HepG2 (cell line): Measurements from ENCODE around the gene MADD. TPM values are rescaled to one million over a fixed set of nuclear protein-coding genes. Genes with fewer than 3 reads are reported as not detected.
A peak's percentile ranks its signal among the peaks of the same experiment; 100 is the strongest.

Source experiments
- ATAC-seq: fragments of 200-7000 bp; cut with Tn5 transposase; 3 replicates; pipeline ENCODE4 v1.9.1; 2020; ENCODE audit warnings: mild to moderate bottlenecking, moderate library complexity
- BruUV-seq: library from RNA; stranded (reverse); fragments of 400-500 nt; replicated peaks from 2 replicates; lab custom pipeline; 2021; lab: Mats Ljungman, UMichigan
- CTCF ChIA-PET: fragments of 300-600 bp; formaldehyde crosslinking; extraction: SDS; loops from one replicate; lab custom pipeline; 2021; ENCODE audit warnings: low total read pairs, inconsistent platforms, low intra/inter-chr PET ratio; lab: Yijun Ruan, JAX
- POLR2A ChIA-PET: fragments of 350-600 bp; sonication (Branson Sonifier 250); formaldehyde crosslinking; loops from one replicate; lab custom pipeline; 2020; ENCODE audit warnings: antibody characterized with exemption, inconsistent platforms; lab: Yijun Ruan, JAX
- DNase-seq: peaks from one replicate; pipeline ENCODE4 v3.0.0-alpha.2; 2015; ENCODE audit warnings: low spot score
- FAIRE-seq: peaks from 3 replicates; lab custom pipeline; 2011; peaks lifted over from hg19 to GRCh38; lab: Jason Lieb, UNC
- H2AFZ ChIP-seq: one replicate; pipeline ENCODE4 v1.6.1; 2011; ENCODE audit warnings: low read length, inconsistent platforms
- H3K27ac ChIP-seq: fragments of 300-600 bp; 3 replicates; pipeline ENCODE4 v1.8.0; 2011; ENCODE audit warnings: mixed run types, mild to moderate bottlenecking, mixed read lengths, low read length, inconsistent platforms; ENCODE audit not compliant: insufficient read depth; ENCODE audit errors: extremely low read length
- H3K27me3 ChIP-seq, 2 experiments: fragments of 200-600 bp in 1 of 2; 2 replicates in 1 of 2; 3 replicates in 1 of 2; pipeline versions ENCODE4 v1.6.0 to v1.8.0; 2011; ENCODE audit warnings: low read length in 2 of 2, mild to moderate bottlenecking in 2 of 2, moderate library complexity in 2 of 2, inconsistent platforms in 1 of 2; ENCODE audit not compliant: insufficient read depth in 2 of 2, control insufficient read depth in 1 of 2
- H3K36me3 ChIP-seq, 2 experiments: fragments of 200-600 bp in 1 of 2; replicated peaks in 1 of 2; 2 replicates in 1 of 2; 3 replicates in 1 of 2; pipeline versions ENCODE4 v1.5.1 to v1.8.0; 2011; ENCODE audit warnings: low read length in 2 of 2, inconsistent platforms in 1 of 2; ENCODE audit not compliant: insufficient read depth in 2 of 2, control insufficient read depth in 1 of 2
- H3K4me1 ChIP-seq: 2 replicates; pipeline ENCODE4 v1.5.1; 2012; ENCODE audit warnings: low read length, inconsistent platforms; ENCODE audit not compliant: insufficient read depth
- H3K4me2 ChIP-seq: 2 replicates; pipeline ENCODE4 v1.6.0; 2011; ENCODE audit warnings: low read depth, low read length, inconsistent platforms
- H3K4me3 ChIP-seq, 3 experiments: fragments of 200-600 bp in 1 of 3; sonication (generic), shearing (Covaris generic) in 1 of 3; replicated peaks in 1 of 3; 2 replicates each; pipeline ENCODE4 v1.5.1; 2011 to 2016; ENCODE audit warnings: low read length in 3 of 3, inconsistent platforms in 2 of 3, low read depth in 2 of 3, mild to moderate bottlenecking in 2 of 3, control low read depth in 1 of 3, mixed read lengths in 1 of 3; ENCODE audit not compliant: insufficient read depth in 1 of 3
- H3K79me2 ChIP-seq: one replicate; pipeline ENCODE4 v1.6.1; 2011; ENCODE audit warnings: low read length, inconsistent platforms; ENCODE audit not compliant: insufficient read depth
- H3K9ac ChIP-seq: 2 replicates; pipeline ENCODE4 v1.6.0; 2011; ENCODE audit warnings: mild to moderate bottlenecking, low read depth, low read length, inconsistent platforms; ENCODE audit not compliant: insufficient read depth
- H3K9me3 ChIP-seq: 2 replicates; pipeline ENCODE4 v1.5.1; 2012; ENCODE audit warnings: mild to moderate bottlenecking, low read length
- H4K20me1 ChIP-seq: 2 replicates; pipeline ENCODE4 v1.6.0; 2011; ENCODE audit warnings: inconsistent platforms, mild to moderate bottlenecking, low read length, moderate library complexity; ENCODE audit not compliant: insufficient read depth
- CBX2 ChIP-seq, 2 experiments: fragments of 200-600 bp in 1 of 2; sonication (generic); formaldehyde crosslinking in 1 of 2; IDR thresholded peaks; 2 replicates each; pipeline versions ENCODE4 v1.7.0 to v1.8.1; 2018 to 2022; ENCODE audit warnings: low read depth in 2 of 2, low read length in 1 of 2, mild to moderate bottlenecking in 1 of 2, missing genetic modification reagents in 1 of 2
- FOXP1 ChIP-seq, 2 experiments: fragments of 450-650 bp in 1 of 2; IDR thresholded peaks; 2 replicates each; pipeline ENCODE4 v1.6.1; 2017 to 2018; ENCODE audit warnings: antibody characterized with exemption in 1 of 2
- KAT8 ChIP-seq: IDR thresholded peaks from 2 replicates; pipeline ENCODE4 v1.6.1; 2016; ENCODE audit warnings: missing genetic modification reagents, missing compliant biosample characterization
- MBNL3 ChIP-seq: fragments of 250-450 bp; sonication (Bioruptor Pico); conservative IDR thresholded peaks from 2 replicates; pipeline ENCODE4 v1.8.0; 2022; ENCODE audit warnings: mild to moderate bottlenecking, inconsistent platforms
- WGBS: methylation state at CpG from one replicate; pipeline ENCODE4 v1.1.6; 2017; ENCODE audit warnings: low lambda C conversion rate; 5-methylcytosine and 5-hydroxymethylcytosine counted together
- in situ Hi-C: cut with HindIII; loops from 2 replicates; pipeline ENCODE4 v1.10.0; 2017; ENCODE audit warnings: low pct_unique_long_range_greater_than_20kb; ENCODE audit not compliant: extremely low pct_ligation_motif_present
- intact Hi-C: fragments of 100-400 bp; cut with micrococcal nuclease; formaldehyde crosslinking; loops from one replicate; pipeline ENCODE4 v1.10.0; 2022; ENCODE audit not compliant: unreplicated experiment
- polyA plus RNA-seq, 8 experiments: library from polyadenylated mRNA; depleted of rRNA in 3 of 8; stranded (reverse) in 7 of 8; unstranded in 1 of 8; fragments of >200 nt; fragmentation: Illumina TruSeq in 4 of 8; extraction: Trizol in 4 of 8; gene quantifications; 2 replicates each; pipeline versions ENCODE4 v1.2.1 to v1.2.3, GENCODE V29; 2011 to 2016; ENCODE audit warnings: low read depth in 4 of 8, missing spikeins in 1 of 8, mixed read lengths in 1 of 8; ENCODE audit not compliant: insufficient read depth in 1 of 8
- total RNA-seq, 5 experiments: library from RNA; depleted of rRNA; stranded (reverse); fragments of >200 nt; fragmentation: Illumina TruSeq; extraction: Trizol; gene quantifications; 2 replicates each; pipeline ENCODE4 v1.2.3, GENCODE V29; 2016; ENCODE audit warnings: low read depth in 1 of 5
- TF ChIP-seq, protein P1 (sequence below): sonication (generic); formaldehyde crosslinking; IDR thresholded peaks from 2 replicates; pipeline ENCODE4 v1.8.0; 2022; ENCODE audit warnings: low read depth, missing genetic modification reagents
- TF ChIP-seq, protein P2 (sequence below): fragments of 450-650 bp; IDR thresholded peaks from 2 replicates; pipeline ENCODE4 v1.6.1; 2016

MADD gene
- total and polyA plus RNA-seq, 2 of the 13 experiments (the other 11 are each of a cell fraction or from before 2014, with no cell fraction given) = 18.0 to 29.2 TPM

DNA sequence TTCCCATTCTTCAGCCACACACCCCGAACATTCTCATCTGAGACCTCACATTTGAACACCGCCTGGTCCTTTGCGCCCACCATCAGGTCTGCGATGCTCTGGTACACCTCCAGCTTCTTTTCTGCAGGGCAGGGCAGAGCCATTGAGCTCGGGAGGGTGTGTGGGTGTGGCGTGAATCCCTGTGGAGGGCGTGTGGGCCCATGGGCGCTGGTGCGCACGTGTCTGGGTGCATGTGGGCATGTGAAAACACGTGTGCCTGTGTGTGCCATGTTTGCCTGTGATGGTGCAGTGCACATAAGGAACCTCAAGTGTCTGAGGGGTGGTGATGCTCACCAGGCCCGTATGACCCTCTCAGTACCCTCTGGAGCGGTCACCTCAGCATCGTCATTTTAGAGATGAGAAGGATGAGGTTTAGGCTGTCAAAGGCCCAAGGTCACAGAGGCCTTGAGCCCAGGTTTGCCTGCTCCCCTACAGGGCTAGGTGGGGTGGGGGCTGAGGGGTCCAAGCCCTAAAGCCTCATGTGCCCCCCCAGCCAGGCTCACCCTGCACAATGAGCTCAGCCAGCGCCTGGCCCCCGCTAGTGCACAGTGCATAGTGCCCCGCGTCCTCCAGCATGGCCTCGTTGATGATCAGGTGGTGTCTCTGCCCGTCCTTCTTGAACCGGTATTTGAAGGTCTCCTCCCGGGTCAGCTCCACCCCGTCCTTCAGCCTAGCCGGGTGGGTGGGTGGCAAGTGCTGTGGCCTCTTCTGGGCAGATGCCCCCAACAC lies 72.3 kb downstream of the MADD start:
- H3K36me3 ChIP-seq = no peaks in the 10 kb centered on the region
- no peak overlapping the region for H2AFZ ChIP-seq
- no peaks in the 10 kb centered on the region for H3K79me2 ChIP-seq
- H3K9ac ChIP-seq = no peak overlapping the region
- no peak overlapping the region for H3K4me2 ChIP-seq
- no peaks in the 10 kb centered on the region for H4K20me1 ChIP-seq
- DNase-seq (no peak), ATAC-seq (no peak), FAIRE-seq (no peak)
- H3K27me3 ChIP-seq = peaks cover 7 to 64% of the 10 kb centered on the region in 2 experiments; a peak in 4 of 5 replicates
- TF ChIP-seq FOXP1 (IDR thresholded peaks at IDR 0.05) (no peak), FOXP1 (CRISPR knock-in tag; IDR thresholded peaks at IDR 0.05) (no peak), KAT8 (CRISPR knock-in tag) (no peak), MBNL3 (CRISPR knock-in tag) (no peak), CBX2 (IDR thresholded peaks at IDR 0.05; ENCODE audit: low read depth, low read length) (no peak), CBX2 (CRISPR knock-in tag; IDR thresholded peaks at IDR 0.05; ENCODE audit: low read depth) (no peak)
- TF ChIP-seq, protein P1, sequence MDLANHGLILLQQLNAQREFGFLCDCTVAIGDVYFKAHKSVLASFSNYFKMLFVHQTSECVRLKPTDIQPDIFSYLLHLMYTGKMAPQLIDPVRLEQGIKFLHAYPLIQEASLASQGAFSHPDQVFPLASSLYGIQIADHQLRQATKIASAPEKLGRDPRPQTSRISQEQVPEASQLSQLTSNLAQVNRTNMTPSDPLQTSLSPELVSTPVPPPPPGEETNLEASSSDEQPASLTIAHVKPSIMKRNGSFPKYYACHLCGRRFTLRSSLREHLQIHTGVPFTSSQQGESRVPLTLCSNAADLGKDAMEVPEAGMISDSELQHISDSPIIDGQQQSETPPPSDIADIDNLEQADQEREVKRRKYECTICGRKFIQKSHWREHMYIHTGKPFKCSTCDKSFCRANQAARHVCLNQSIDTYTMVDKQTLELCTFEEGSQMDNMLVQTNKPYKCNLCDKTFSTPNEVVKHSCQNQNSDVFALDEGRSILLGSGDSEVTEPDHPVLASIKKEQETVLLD = no peak
- TF ChIP-seq, protein P2, sequence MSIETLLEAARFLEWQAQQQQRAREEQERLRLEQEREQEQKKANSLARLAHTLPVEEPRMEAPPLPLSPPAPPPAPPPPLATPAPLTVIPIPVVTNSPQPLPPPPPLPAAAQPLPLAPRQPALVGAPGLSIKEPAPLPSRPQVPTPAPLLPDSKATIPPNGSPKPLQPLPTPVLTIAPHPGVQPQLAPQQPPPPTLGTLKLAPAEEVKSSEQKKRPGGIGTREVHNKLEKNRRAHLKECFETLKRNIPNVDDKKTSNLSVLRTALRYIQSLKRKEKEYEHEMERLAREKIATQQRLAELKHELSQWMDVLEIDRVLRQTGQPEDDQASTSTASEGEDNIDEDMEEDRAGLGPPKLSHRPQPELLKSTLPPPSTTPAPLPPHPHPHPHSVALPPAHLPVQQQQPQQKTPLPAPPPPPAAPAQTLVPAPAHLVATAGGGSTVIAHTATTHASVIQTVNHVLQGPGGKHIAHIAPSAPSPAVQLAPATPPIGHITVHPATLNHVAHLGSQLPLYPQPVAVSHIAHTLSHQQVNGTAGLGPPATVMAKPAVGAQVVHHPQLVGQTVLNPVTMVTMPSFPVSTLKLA = peak; percentile 99
- 48% methylated on average over 16 of the region's 24 CpGs for WGBS
- ChIA-PET POLR2A (no interaction called here), CTCF (no interaction called here)
- intact Hi-C loops = no loop called here
- no peak overlapping the region for H3K4me3 ChIP-seq
- no TSS peak for BruUV-seq
- in situ Hi-C loops = no loop called here
- H3K9me3 ChIP-seq = no peaks in the 10 kb centered on the region
- no peak overlapping the region for H3K27ac ChIP-seq
- peaks cover 16% of the 10 kb centered on the region for H3K4me1 ChIP-seq
